Superior temporal gyrus (tissue), 1 donor: ENCODE data around the gene NUP188.
"Not testable (repeated sequence)": the region's sequence is repeated elsewhere in the genome, so short reads cannot be mapped to it uniquely, and the experiment has no call there.

Source experiments
- DNase-seq: peaks from one replicate; pipeline ENCODE4 v3.0.0-alpha.2; 2016; ENCODE audit errors: extremely low spot score

The NUP188 gene

DNA sequence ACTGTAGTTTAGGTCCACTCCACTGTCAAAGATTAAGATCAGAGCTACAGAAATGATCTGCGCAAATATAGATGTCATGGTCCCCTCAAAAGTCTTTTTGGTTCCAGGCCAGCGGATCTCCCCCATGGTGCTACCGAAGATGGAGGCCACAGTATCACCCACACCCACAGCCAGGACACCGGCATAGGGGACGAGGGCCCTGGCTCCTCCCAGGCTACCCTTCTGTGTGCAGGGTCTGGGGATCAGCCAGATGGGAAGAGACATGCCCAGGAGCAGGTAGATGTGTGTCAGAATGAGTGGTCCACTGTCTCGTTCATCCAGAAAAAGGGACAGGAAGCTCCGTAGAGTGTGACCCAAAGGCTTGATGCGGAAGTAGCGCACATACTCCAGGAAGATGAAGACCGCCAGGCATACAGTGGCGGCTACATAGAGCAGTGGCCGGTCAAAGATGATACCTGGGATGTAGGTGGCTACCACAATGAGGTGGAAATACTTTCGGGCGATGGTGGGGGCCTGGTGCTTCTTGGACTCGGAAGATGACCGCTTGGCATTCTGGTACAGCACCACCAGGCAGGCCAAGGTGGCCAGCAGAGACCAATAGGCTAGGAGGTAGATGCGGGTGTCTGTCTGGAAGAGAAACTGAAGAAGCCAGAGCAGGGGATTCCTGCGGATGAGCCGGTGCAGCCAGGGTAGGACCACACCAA lies 1.5 kb upstream of the NUP188 start:
- DNase-seq = no peak

DNA sequence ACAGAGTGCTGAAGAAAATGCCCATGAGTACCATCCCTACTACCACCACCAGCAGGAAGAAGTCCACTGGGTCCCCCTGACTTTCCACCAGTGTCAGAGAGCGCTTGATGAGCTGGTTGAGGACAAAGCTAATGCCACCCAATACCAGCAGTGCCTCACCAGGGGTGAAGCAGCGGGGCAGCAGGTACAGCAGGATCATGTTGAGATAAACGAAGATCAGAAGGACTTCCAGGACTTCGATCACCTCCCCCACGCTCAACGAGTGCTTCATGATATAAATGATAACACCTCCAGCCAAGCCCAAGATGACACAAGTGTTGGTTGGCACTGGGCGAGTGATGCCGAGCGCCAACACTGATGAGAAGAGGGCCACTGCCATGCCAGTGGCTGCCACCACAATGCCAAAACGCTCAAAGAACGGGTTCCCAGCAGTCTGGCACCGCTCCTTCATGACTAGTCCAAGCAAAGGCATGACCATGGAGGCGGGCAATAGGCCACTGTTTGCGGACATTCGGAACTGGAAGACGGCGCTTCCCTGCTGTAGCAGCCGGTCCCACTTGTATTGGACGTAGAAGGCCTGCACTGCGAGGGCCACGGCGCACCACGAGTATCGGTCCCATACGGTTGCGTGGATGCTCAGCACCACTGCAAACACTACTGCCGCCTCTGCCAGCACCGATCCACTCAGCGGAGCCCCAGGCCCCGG lies 775 bp upstream of the NUP188 start:
- peak; percentile 36 for DNase-seq

DNA sequence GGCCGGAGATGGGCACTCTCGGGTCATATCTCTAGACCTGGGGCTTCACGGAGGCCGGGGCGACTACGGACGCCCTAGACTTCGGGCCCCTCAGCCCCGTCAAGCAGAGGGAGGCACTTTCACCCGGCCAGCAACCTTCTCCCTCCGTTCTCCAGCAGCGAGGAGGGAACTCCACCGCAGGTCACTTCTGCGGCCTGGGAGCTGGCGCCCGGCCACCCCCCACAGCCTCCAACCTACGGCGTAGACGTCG lies 297 bp upstream of the NUP188 start:
- DNase-seq = no peak

DNA sequence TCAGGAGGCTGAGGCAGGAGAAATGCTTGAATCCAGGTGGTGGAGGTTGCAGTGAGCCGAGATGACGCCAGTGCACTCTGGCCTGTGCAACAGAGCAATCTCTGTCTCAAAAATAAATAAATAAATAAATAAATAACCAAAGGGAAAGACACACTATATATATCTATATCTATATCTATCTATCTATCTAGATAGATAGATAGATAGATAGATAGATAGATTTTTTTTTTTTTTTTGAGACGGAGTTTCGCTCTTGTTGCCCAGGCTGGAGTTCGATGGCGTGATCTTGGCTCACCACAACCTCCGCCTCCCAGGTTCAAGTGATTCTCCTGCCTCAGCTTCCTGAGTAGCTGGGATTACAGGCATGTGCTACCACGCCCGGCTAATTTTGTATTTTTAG lies 13.9 kb downstream of the NUP188 start:
- not testable (repeated sequence) for DNase-seq

DNA sequence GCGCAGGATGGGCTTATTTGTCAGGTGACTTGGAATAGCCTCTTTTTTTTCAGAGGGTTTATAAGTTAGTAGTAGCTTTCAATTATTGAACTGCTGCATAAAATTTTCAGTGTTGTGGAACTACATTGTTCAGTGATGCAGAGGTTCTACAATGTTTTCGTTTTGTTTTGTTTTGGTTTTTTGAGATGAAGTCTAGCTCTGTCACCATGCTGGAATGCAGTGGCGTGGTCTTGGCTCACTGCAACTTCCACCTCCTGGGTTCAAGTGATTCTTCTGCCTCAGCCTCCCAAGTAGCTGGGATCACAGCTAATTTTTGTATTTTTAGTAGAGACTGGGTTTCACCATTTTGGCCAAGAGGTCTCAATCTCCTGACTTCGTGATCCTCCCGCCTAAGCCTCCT lies 22.0 kb downstream of the NUP188 start:
- DNase-seq = no peak

DNA sequence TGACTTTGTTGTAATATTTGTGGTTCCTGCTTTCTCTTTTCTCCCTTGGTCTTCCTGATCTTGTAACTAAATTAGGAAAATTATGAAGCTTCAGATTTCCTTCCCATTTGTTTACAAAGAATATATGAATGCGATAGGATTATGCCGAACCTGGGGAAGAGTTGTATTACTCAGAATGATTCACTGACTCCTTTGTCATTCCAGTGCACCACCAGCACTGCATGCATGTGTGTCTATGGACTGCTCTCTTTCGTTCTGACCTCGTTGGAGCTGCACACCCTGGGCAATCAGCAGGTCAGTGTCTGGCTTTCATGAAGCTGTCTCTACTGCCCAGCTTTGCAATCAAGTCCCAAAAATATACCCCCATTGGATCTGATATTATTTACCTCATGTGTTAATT lies 25.5 kb downstream of the NUP188 start:
- DNase-seq = no peak

DNA sequence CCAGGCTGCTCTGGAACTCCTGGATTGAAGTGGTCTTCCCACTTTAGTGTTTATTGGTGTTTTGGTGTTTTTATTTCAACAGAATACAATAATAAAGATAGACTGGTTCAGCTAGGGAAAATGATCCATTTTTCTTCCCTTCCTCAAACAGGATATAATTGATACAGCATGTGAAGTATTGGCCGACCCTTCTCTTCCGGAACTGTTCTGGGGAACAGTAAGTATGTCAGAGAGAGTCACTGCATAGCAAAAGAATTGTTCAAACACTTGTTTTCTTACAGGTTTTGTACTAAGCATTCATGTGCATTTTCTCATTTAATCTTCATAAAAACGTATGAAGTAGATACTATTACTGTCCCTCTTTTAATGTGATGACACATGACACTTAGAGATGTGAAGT lies 31.6 kb downstream of the NUP188 start:
- no peak for DNase-seq

DNA sequence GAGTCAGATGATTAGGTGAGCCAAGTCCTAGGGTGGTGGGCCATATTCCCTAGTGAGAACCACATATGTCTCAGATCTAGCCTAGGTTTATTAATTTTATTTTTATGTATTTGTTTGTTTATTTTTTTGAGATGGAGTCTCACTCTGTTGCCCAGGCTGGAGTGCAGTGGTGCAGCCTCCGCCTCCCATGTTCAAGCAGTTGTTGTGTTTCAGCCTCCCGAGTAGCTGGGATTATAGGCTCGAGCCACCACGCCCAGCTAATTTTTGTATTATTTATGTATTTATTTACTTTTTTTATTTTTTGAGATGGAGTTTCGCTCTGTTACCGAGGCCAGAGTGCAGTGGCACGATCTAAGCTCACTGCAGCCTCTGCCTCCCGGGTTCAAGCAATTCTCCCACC lies 36.0 kb downstream of the NUP188 start:
- DNase-seq = no peak

DNA sequence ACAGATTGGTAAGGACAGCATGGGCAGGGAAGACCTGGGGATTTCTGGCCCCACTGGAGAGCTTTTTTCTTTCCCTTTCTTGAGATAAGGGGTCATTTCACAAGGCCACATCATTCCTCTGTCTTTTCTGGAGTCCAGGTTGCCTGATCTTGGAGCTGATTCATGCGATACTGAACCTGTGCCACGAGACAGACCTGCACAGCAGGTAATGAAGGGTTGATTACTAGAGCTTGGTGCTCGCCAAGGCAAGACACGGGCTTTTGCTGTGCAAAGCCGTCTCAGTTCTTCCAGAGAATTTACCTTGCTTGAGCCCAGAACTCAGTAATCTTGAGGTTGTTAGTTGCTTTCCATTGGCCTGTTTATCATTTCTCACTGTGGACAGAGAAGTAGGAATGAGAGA lies 39.2 kb downstream of the NUP188 start:
- DNase-seq = no peak

DNA sequence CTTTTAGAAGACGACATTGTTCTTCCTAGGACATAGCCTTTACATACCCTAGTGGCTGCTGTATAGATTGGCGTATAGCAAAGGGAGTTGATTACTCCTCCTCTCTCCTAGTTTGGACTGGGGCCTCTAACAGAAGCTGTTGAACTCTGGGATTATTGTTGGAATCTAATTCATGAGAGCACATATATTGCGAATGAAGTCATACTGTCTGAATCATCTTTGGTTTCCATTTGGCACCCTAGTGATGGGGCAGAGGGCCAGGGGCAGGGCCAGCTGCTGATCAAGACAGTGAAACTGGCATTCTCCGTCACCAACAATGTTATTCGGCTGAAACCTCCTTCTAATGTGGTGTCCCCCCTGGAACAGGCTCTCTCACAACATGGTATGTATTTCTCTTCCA lies 40.3 kb downstream of the NUP188 start:
- DNase-seq = peak; percentile 56

DNA sequence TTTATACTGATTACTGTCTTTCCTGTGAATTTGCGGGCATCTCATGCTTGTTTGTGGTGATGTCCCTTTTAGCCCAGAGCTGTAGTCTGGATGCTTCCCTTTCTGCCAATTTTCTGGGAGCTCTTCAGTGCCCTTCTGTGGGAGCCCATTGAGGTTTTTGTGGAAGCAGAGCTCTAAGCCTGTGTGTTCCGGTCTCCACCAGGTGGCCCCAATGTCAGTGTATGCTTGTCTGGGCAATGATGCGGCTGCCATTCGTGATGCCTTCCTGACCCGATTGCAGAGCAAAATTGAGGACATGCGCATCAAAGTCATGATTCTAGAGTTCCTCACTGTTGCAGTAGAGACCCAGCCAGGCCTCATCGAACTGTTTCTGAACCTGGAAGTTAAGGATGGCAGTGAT lies 45.5 kb downstream of the NUP188 start:
- peak; percentile 84 for DNase-seq

DNA sequence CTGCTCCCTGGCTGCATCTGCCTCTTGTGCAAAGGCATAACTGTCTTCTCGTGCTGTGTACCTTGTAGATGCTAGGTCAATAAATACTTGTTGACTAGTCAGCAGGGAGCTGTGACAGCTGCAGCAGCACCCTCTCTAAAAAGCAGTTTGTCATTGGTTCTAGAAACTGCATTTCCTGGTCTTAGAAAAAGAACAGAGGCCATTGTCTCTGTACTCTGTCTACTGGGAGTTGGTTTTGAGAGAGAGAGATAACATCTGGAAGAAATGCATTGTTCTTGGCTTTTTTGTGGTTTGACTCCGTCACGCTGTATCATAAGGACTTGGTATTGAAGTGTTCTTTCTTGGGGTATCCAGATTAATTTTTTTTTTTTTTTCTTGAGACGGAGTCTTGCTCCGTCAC lies 48.3 kb downstream of the NUP188 start:
- peak; percentile 78 for DNase-seq

DNA sequence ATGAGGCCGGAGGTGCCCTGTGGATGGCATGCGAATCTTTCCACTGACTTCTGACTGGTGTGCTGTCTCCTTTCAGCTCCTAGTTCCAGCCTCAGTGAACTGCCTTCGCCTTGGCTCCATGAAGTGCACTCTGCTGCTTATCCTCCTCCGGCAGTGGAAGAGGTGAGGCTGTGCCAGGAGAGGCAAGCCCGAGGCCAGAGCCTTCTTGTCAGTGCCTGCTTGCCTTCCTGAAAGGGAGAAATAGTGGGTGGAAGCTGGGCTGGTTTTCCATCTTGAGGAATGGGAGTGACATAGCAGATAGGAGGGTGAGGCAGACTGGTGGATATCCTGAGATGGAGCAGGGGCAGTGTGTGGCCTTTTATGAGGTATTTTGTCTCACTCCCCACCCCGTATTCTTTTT lies 51.0 kb downstream of the NUP188 start:
- no peak for DNase-seq

DNA sequence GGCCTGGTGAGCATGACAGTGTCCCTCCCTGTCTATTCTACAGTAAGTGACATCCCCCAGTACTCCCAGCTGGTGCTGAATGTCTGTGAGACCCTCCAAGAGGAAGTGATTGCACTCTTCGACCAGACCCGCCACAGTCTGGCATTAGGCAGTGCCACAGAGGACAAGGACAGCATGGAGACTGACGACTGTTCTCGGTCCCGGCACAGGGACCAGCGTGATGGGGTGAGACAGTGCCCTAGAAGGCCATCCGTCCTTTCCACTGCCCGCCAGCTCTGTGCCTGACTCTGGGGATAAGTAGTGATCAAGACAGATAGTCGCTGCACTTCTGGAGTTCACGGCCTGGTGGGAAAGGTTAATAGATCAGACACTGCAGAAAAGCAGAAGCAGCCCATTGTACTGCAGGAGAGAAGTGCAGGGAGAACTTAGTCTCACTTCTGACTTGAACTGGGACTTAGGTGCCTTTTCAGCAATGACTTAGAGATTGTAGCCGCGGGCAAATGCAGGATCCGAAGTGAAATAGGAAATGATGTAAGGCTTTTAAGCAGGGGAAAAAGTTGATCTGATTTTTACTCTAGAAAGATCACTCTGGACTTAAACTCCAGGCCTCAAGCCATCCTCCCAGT lies 52.2 kb downstream of the NUP188 start:
- no peak for DNase-seq

DNA sequence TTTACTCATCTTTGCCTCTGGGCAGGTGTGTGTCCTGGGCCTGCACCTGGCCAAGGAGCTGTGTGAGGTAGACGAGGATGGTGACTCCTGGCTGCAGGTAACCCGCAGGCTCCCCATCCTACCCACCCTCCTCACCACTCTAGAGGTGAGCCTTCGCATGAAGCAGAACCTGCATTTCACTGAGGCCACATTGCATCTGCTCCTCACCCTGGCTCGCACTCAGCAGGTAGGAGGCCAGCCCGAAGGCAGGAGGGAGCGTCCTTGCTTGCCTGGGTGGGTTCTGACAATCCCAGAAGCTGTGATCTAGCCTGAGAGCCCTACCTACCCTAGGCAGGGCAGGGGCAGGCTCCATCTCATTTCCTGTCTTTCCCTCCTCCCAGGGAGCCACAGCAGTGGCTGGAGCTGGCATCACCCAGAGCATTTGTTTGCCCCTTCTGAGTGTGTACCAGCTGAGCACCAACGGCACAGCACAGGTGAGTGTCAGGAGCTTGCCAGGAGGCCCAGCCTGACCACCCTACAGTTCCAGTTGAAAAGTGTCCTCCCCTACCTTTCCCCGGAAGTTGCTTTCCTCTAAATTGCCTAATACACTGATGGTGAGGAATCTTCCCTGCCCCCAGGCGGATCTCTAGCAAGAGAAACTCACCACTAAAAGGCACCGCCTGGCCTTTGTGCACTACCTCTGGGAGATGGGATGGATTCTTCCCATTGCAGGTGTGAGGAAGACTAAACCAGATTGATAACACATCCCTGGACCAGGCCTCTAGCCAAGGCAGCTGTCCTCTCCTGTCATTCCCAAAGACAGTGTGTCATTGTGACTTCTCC lies 54.2 kb downstream of the NUP188 start:
- DNase-seq = no peak

DNA sequence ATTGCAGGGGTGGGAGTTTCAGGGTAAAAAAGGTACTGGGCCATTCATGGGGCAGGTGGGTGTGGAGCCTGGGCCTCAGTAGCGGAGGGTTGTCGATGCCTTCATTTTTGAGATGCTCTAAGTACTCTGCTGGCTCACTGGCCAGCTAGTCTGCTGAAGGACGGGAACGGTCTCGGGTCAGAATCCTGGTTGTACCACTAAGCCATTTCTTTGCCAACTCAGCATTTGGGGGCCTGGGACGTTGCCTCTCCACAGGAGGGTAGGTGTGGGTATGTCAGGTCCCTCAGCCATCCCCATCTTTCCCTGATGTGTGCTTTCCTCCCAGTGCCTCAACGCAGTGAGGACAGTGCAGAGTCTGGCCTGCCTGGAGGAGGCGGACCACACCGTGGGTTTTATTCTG lies 55.5 kb downstream of the NUP188 start:
- no peak for DNase-seq

DNA sequence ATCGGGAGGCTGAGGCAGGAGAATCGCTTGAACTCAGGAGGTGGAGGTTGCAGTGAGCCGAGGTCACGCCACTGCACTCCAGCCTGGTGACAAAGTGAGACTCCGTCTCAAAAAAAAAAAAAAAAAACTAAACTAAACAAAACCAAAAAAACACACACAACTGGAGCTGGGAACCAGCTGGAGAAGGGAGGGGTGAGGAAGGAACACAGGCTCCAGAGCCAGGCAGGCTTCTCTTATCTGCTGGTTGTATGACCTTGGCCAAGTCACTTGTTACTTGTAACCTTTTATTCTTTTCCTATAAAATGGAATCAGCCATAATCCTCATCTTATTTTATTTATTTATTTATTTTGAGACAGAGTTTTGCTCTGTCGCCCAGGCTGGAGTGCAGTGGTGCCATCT lies 56.7 kb downstream of the NUP188 start:
- DNase-seq = not testable (repeated sequence)

DNA sequence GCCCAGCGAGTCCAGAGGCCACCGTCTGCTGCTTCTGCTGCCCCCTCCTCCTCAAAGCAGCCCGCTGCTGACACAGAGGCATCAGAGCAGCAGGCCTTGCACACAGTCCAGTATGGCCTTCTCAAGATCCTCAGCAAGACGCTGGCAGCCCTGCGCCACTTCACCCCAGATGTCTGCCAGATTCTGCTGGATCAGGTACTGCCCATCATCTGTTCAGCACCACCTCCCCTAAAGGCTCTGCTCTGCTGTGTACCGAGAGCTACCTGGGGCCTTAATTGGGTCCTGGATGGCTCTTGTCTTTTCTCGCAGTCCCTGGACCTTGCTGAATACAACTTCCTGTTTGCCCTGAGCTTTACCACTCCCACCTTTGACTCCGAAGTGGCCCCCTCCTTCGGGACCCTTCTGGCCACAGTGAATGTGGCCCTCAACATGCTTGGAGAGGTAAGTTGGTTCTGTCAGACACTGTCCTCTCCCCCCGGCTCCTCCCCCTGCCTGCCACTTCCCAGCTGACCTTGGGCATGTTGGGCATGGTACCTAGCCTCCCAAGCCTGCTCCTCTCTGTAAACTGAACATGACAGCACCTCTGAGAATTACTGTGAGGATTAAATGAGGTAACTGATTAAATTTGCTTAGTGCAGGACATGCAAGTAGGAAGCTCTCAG lies 58.0 kb downstream of the NUP188 start:
- no peak for DNase-seq

DNA sequence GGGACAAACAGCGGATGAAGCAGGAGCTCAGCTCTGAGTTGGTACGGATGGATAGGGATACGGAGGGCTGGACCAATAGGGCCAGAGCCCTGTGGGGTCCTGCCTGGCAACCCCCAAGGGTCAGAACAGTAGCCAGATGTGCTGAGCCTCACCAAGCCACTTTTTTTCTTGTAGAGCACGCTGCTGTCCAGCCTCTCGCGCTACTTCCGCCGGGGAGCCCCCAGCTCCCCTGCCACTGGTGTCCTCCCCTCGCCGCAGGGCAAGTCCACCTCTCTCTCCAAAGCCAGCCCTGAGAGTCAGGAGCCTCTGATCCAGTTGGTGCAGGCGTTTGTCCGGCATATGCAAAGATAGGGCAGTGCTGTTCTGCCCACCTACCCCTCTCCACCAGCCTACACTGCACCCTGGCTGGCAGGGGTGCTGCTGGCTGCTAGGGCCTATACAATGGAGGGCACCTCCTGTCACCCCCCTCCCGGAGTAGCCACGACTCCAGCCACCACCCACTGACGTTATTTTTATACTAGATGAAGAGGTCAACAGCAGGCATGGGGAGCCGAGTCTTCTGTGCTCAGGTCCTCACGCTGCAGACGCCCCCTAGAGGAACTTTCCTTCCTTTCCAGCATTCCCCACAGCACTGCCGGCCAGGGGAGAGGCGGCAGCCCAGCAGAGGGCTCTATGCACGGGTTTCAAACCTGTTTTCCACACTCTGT lies 59.0 kb downstream of the NUP188 start:
- DNase-seq = peak; percentile 94

DNA sequence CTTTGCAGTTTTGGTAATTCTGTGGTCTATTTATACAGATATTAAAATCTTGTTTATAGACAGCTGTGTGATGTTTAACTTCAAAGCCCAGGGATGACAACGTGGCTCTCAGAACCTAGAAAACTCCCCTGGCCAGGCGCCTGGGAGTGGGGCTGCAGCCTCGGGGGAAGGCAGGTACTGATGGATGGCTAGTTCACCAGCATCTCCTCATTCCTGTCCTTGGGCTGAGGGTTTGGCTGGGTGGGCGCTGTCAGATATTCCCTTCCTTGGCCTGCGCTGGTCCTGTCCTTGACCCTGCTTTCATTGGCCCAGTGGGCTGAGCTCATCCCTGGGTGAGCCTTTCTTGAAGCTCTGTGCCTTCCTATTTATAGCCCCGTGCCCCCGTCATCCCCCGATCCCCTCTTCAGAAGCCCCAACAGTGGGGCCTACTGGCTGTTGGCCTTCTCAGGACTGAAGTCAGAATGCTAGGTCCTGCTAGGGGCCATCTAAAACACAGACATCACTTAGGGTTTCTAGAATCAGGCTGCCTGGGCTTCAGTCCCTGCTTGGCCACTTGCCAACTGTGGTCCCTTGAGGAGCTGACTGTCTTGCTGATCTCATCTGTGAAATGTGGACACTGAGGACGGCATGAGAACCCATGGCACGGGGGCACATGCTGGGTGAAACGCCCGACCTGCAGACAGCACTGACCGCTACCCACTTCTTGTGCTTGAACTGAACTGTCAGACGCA lies 59.7 kb downstream of the NUP188 start:
- DNase-seq = no peak
